CD4-positive, alpha-beta T cell treated with Interleukin-4 for 1 hour (primary cell): ENCODE data around the gene TMIE.

Source experiments
- DNase-seq, 2 donors: peaks; one replicate each; pipeline ENCODE4 v3.0.0-alpha.2; 2020 to 2022

TMIE gene

GRCh38 chr3:46709721-46710120 is 8.5 kb downstream of the TMIE start:
- no peak for DNase-seq

GRCh38 chr3:46710229-46710628 is 9.0 kb downstream of the TMIE start:
- DNase-seq: no peak

DNA sequence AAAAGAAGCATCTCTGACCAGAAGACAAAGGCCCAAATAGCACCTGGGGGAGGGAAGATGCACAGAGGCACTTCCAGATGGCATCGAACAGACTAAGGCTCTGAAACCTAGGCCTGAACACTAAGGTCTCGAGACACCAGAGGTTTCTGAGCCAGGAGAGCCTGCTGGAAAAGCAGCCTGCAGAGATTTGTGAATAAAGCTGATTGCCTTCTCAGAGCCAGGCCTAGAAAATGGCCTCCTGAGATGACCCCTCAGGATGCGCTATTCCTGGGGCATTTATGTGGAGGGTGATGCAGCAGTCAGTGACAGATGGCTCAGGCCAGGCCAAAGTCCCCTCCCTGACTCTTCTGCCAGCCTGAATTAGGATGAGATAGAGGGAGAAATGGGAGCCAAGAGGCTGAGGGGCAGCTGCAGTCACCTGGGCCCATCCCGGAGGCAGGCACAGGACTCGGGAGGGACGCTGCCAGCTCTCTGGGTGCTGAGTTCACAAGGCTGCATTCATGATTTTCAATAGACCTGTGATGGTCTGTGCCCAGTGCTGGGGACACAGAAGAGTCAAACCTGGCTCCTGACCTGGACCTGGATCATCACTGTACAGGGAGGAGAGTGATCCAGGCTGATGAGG is 9.6 kb downstream of the TMIE start:
- no peak for DNase-seq

DNA sequence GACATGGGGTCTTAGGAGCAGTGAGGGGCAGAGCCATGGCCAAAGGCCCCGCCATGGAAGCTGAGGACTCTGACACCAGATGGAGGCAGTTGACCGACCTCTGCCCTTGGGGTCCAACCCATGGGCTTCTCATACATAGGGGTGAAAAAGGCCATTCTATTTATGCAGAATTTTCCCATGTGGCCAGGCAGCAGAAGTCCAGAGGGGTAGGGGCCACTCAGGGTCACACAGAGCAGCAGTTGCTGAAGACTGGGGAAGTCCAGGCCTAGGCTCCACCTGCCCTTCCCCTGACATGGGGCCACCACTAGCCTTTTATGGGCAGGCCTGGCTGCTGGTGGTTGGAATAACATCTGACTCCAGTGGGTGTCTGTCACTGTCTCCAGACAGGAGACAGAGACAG is 10.1 kb downstream of the TMIE start:
- DNase-seq: no peak

GRCh38 chr3:46711760-46712159 is 10.6 kb downstream of the TMIE start:
- DNase-seq: no peak

DNA sequence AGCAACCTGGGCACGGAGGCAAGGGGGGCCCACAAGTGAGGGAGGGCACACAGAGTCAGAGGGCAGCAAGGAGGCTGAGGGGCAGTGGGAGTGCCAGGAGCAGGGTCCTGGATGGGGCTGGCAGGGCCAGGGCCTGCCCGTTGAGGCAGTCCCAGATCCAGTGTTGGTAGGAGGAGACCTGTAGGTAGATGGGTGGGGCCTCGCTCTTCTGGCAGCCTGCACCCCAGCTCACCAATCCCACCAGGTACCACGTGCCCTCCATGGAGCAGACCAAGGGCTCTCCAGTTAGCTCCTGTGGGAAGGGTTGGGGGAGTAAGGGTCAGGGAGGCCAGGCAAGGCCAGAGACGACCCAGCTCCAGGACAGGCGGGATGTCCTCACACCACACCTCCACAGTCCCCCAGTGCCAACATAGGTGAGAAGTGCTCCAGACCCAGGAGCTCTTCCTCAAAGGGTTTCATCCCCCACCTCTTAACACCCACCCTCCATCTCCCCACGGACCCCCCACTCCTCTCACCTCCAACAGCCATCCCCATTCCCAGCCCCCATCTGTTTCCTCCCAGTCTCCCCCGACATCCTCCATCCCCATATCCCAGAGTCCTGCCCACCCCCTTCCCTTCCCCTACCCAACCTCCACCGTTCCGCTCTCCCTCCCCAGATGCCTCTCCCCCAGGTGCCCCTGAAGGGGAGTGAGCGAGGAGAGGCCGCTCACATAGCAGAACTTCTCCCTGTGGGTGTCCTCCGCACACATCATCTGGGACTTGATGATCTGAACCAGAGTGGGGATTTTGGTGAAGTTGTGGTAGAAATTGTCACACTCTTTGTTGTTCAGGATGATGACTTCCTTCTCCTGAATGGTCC is 11.2 kb downstream of the TMIE start:
- DNase-seq: no peak

DNA sequence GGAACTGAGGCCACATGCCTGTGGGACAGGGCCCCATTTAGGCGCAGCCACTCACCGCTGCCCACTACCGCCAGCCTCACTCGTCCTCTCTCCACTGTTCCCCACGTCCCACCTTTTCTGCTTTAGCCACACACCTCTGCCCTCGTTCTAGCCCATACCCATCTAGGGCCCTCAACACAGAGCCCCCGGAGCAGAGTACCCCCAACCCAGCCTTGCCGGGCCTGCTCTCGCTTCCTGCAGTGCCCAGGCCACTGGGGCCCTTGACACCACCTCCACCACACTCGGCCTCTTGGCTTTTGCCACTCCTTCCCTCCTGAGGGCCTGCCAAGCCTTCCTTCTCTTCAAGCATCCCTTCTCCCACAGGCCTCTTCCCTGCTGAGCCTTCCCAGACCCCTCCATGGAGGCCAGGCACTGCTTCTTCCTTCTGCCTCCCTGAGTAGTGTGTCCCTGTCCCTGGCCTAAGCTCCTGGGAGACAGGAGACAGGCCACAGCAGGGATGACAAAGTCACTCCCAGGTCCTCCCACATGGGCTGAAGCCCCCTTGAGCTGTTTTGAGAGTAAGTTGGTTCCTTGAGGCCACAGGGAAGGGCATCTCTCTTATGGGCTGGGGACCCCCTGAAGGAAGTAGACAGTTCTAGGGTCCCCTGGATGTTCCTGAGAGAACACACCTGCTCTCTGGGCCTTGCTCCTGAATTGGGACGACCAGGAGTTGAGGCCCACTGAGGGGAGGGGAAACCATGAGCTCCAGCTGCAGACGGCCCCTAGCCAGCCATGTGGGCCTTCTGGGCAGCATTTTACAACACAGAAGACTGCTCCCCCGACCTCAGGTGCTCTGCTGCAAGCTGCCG is 12.1 kb downstream of the TMIE start:
- DNase-seq: no peak

- DNase-seq: no peak
Measured at GRCh38 chr3:46713898-46714552, 12.8 kb downstream of the TMIE start.

GRCh38 chr3:46714728-46715506 is 13.7 kb downstream of the TMIE start:
- DNase-seq: no peak

DNA sequence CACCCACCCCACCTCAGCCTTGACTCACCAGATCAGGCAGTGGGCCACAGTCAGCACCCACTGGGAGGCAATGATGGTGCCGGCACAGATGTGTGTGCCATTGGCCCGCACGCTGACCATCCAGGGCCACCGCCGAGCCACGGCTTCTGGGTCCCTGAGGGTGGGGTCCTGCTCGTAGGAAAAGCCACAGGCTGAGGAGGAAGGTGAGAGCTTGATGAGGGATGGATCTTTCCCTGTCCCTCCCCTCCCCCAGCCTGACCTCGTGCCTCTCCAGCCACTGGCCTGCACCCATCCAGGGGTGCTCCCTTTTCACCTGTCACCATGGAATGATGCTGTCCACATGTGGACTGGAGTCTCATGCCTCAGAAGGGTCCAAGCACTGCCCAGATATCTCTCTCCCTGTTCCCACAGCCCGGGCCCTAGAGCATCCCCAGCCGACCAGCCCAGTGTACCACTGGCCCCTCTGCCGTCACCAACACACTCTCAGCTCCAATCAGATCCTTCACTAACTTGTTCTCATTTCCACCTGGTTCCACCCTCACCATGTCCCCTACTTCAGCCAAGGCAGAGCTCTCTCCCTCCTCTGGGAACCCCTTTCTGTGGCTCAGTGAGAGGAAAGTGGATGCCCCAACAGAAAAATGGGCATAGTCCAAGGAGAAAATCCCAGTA is 14.4 kb downstream of the TMIE start:
- DNase-seq: peak in 1 of 2 donors; percentile 3

GRCh38 chr3:46716461-46717441 is 15.6 kb downstream of the TMIE start:
- peak in 1 of 2 donors; percentile 6 for DNase-seq

DNA sequence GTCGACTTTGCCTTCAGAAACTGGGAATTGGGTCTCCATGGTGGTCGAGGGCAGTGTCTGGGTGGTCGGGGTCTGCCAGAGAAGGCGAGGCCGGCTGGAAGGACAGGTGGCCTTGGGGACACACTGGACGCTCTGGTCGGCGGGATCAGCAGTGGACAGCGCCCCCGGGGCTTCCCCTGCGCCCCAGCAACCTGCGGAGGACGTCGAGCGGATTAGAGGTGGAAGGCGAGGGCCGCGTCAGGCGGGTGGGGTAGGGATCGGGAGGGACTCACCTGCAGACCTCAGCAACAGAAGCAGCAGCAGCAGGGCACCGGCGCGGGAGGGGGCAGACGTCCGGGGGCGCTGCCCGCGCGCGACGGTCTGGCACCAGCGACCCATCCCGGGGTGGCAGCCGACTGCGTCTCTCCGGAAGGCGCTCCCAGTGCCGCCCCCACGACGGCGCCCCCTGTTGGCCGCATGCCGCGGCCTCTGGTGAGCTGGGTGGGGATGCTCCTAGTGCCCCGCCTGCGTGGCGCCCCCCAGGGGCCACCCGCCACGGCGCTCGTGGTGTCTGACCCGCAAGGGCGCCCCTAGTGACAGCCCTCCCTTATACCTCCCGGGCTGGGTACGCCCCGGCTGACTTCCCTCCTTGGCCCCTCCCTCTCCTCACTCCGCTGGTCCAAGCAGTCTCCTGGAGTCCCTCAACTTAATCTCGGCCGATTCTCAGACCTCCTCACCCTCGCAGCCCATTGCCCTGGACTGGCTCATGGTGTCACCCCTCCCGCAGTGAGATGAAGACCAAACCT is 16.4 kb downstream of the TMIE start, which contains the start of gene PRSS50:
PRSS50 (minus strand) TSS at position 423 of the 785 bp plus-strand sequence; CDS start at position 378, 45 bp downstream.
- peak in 1 of 2 donors; percentile 17 for DNase-seq

- DNase-seq: no peak
Measured at GRCh38 chr3:46719044-46719565, 17.9 kb downstream of the TMIE start.

GRCh38 chr3:46719735-46720271 is 18.6 kb downstream of the TMIE start:
- no peak for DNase-seq

DNA sequence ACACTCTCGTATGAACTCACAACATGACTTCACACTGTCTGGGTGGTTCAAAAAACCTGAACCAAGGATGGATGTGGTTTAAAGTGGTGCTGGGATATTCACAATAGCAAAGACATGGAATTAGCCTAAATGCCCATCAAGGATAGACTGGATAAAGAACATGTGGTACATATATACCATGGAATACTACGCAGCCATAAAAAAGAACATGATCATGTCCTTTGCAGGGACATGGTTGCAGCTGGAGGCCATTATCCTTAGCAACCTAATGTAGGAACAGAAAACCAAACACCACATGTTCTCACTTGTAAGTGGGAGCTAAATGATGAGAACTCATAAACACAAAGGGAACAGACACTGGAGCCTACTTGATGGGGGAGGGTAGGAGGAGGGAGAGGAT is 19.8 kb downstream of the TMIE start:
- DNase-seq: no peak

- no peak for DNase-seq
Measured at GRCh38 chr3:46722443-46722842, 21.3 kb downstream of the TMIE start.

DNA sequence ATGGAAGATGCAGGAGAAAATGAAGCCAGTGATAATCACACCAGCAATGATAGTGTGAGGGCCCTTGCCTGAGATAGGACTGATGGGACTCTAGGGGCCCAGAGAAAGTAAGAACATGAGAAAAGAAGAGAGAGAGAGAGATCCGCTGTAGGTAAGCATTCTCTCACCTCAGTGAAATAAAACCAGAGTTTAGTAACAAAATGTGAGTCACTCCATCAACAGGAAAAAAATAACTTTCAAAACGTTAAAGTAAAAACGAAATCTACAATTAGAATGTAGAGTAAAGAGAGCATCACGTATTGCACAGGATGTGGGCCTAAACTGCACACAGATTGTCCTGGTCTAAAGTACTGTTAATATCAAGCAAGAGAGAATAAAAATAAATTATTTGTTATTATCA is 23.2 kb downstream of the TMIE start:
- no peak for DNase-seq

- no peak for DNase-seq
Measured at GRCh38 chr3:46725621-46726314, 24.6 kb downstream of the TMIE start.
